D721Med (cell line): Measurements from ENCODE around the gene ANKZF1.

Experiments used
- DNase-seq: peaks from one replicate; pipeline ENCODE4 v3.0.0; 2011; ENCODE audit warnings: low spot score; ENCODE audit not compliant: insufficient read length
- FAIRE-seq: peaks from 2 replicates; lab custom pipeline; 2011; peaks lifted over from hg19 to GRCh38; lab: Jason Lieb, UNC
- CTCF ChIP-seq: IDR thresholded peaks from 2 replicates; pipeline ENCODE4 v1.5.1; 2012; ENCODE audit warnings: mild to moderate bottlenecking, control low read depth; ENCODE audit not compliant: insufficient read depth; ENCODE audit errors: missing control alignments

ANKZF1 gene

GRCh38 chr2:219266886-219267285 lies 37.3 kb downstream of the ANKZF1 start:
- FAIRE-seq (no peak), DNase-seq (no peak)
- no peak for TF ChIP-seq CTCF

GRCh38 chr2:219268294-219268693 lies 38.7 kb downstream of the ANKZF1 start:
- TF ChIP-seq CTCF = no peak
- no peak for DNase-seq
- FAIRE-seq = no peak

GRCh38 chr2:219269362-219270054 lies 39.9 kb downstream of the ANKZF1 start:
- no peak for DNase-seq
- no peak for FAIRE-seq
- TF ChIP-seq CTCF = no peak

GRCh38 chr2:219270055-219270372 lies 40.4 kb downstream of the ANKZF1 start:
- no peak for TF ChIP-seq CTCF
- DNase-seq (no peak), FAIRE-seq (no peak)

GRCh38 chr2:219271021-219271420 lies 41.4 kb downstream of the ANKZF1 start:
- DNase-seq = no peak
- no peak for FAIRE-seq
- TF ChIP-seq CTCF = no peak

- FAIRE-seq = no peak
- TF ChIP-seq CTCF = no peak
- DNase-seq = no peak
Observed at GRCh38 chr2:219272356-219272755, 42.8 kb downstream of the ANKZF1 start.

GRCh38 chr2:219272995-219273394 lies 43.4 kb downstream of the ANKZF1 start:
- no peak for TF ChIP-seq CTCF
- FAIRE-seq (no peak), DNase-seq (no peak)
